ENCODE results near the gene ZNF765. TPM values are rescaled to one million over a fixed set of nuclear protein-coding genes. Genes with fewer than 3 reads are reported as not detected.
"Not testable (repeated sequence)": the region's sequence is repeated elsewhere in the genome, so short reads cannot be mapped to it uniquely, and the experiment has no call there.

Gene ZNF765
- 10 to 100 TPM; 10.1 to 10.5 TPM for total RNA-seq
- polyA plus RNA-seq: 10.0 TPM

- POLR2A ChIA-PET: no interaction called here
- H3K4me1 Mint-ChIP-seq: peaks cover 32 to 41% (median 34%) of the 10 kb centered on the region in 3 donors
Measured at GRCh38 chr19:53394974-53395839, at the start of gene ZNF765. Gene ZNF765, plus strand, starts transcription at chr19:53395149. Its CDS starts 2,867 bp downstream, at chr19:53398016.

GRCh38 chr19:53355739-53356138 lies 39.2 kb upstream of the ZNF765 start:
- Mint-ChIP-seq H3K36me3 (peaks cover 9 to 38% (median 35%) of the 10 kb centered on the region in 3 donors), H3K27me3 (no peaks in the 10 kb centered on the region), H3K9me3 (peaks cover 32 to 83% (median 80%) of the 10 kb centered on the region in 5 donors), H3K4me3 (no peak overlapping the region), H3K27ac (no peak overlapping the region), H3K4me1 (no peaks in the 10 kb centered on the region)
- Histone ChIP-seq H3K27ac (ENCODE audit: low read depth, low read length) (no peak overlapping the region), H3K4me3 (ENCODE audit: low read length) (peak overlapping the region; percentile 12), H3K36me3 (ENCODE audit: insufficient read depth, low read length) (peaks cover 11% of the 10 kb centered on the region), H3K4me1 (ENCODE audit: insufficient read depth, low read length) (no peaks in the 10 kb centered on the region), H3K27me3 (ENCODE audit: insufficient read depth, low read length, poor library complexity, severe bottlenecking) (no peaks in the 10 kb centered on the region), H3K9me3 (ENCODE audit: low read length) (peaks cover 69% of the 10 kb centered on the region)
- no peak for DNase-seq
- CTCF ChIA-PET: no interaction called here
- POLR2A ChIA-PET: no interaction called here

More at GRCh38 chr19:53394974-53395839, at the start of gene ZNF765:
- Mint-ChIP-seq H3K27me3 (no peaks in the 10 kb centered on the region), H3K4me3 (peak within 1 kb of the TSS; percentile 95 to 100 (median 98)), H3K36me3 (peaks cover 14 to 31% (median 26%) of the 10 kb centered on the region in 3 donors), H3K27ac (peak within 1 kb of the TSS; percentile 90 to 95 (median 92)), H3K9me3 (peaks cover 1 to 17% (median 14%) of the 10 kb centered on the region in 5 donors)
- Histone ChIP-seq H3K4me1 (ENCODE audit: insufficient read depth, low read length) (peaks cover 11% of the 10 kb centered on the region), H3K4me3 (ENCODE audit: low read length) (peak within 1 kb of the TSS; percentile 94), H3K9me3 (ENCODE audit: low read length) (no peaks in the 10 kb centered on the region), H3K36me3 (ENCODE audit: insufficient read depth, low read length) (peaks cover 5% of the 10 kb centered on the region), H3K27ac (ENCODE audit: low read depth, low read length) (peak within 1 kb of the TSS; percentile 78), H3K27me3 (ENCODE audit: insufficient read depth, low read length, poor library complexity, severe bottlenecking) (no peaks in the 10 kb centered on the region)
- CTCF ChIA-PET: interaction anchor here (1.4 kb wide), 1 partner anchor 35 kb away, joined by 4 read pairs; no protein-coding TSS in a partner anchor
- peak; percentile 92 to 97 (median 95) for DNase-seq

- CTCF ChIA-PET: interaction anchor here (0.7 kb wide), 1 partner anchor 162 kb away, joined by 4 read pairs; no protein-coding TSS in a partner anchor
- POLR2A ChIA-PET: no interaction called here
- H3K9me3 ChIP-seq (ENCODE audit: low read length): peaks cover 47% of the 10 kb centered on the region
- H3K4me1 ChIP-seq (ENCODE audit: insufficient read depth, low read length): no peaks in the 10 kb centered on the region
- H3K36me3 ChIP-seq (ENCODE audit: insufficient read depth, low read length): no peaks in the 10 kb centered on the region
- no peak for DNase-seq
- Mint-ChIP-seq H3K27me3 (no peaks in the 10 kb centered on the region), H3K4me1 (no peaks in the 10 kb centered on the region), H3K36me3 (peaks cover 0 to 25% (median 13%) of the 10 kb centered on the region in 3 donors), H3K27ac (peak overlapping the region in 1 of 8 donors; percentile 54), H3K4me3 (no peak overlapping the region), H3K9me3 (peaks cover 15 to 69% (median 57%) of the 10 kb centered on the region in 5 donors)
- no peak overlapping the region for H3K27ac ChIP-seq (ENCODE audit: low read depth, low read length)
- H3K27me3 ChIP-seq (ENCODE audit: insufficient read depth, low read length, poor library complexity, severe bottlenecking): no peaks in the 10 kb centered on the region
- H3K4me3 ChIP-seq (ENCODE audit: low read length): no peak overlapping the region
Measured at GRCh38 chr19:53357821-53358581, 36.9 kb upstream of the ZNF765 start.

- H3K36me3 ChIP-seq (ENCODE audit: insufficient read depth, low read length); DNase-seq; H3K4me3 ChIP-seq (ENCODE audit: low read length); H3K27ac ChIP-seq (ENCODE audit: low read depth, low read length); H3K27me3 Mint-ChIP-seq; POLR2A ChIA-PET; H3K27me3 ChIP-seq (ENCODE audit: insufficient read depth, low read length, poor library complexity, severe bottlenecking); H3K4me1 ChIP-seq (ENCODE audit: insufficient read depth, low read length); H3K4me1 Mint-ChIP-seq: not testable (repeated sequence)
- Mint-ChIP-seq H3K4me3 (peak overlapping the region in 1 of 7 donors; percentile 69), H3K27ac (peak overlapping the region in 2 of 8 donors; percentile 42 to 90), H3K9me3 (peaks cover 5 to 50% (median 37%) of the 10 kb centered on the region in 5 donors), H3K36me3 (peaks cover 0 to 14% (median 3%) of the 10 kb centered on the region in 3 donors)
- CTCF ChIA-PET: interaction anchor here (0.7 kb wide), 1 partner anchor 165 kb away, joined by 4 read pairs; no protein-coding TSS in a partner anchor
- H3K9me3 ChIP-seq (ENCODE audit: low read length): peaks cover 27% of the 10 kb centered on the region
Measured at GRCh38 chr19:53360056-53360455, 34.9 kb upstream of the ZNF765 start.

GRCh38 chr19:53365134-53365898 lies 29.6 kb upstream of the ZNF765 start, which contains the start of gene ZNF525:
Gene ZNF525, plus strand, starts transcription at chr19:53365705. Its CDS starts 6,577 bp downstream, at chr19:53372282.
- H3K27ac Mint-ChIP-seq: peak within 1 kb of the TSS; percentile 87 to 98 (median 96)
- H3K4me1 Mint-ChIP-seq: peaks cover 29 to 43% (median 31%) of the 10 kb centered on the region in 3 donors
- H3K9me3 Mint-ChIP-seq: peaks cover 0 to 22% (median 0%) of the 10 kb centered on the region in 5 donors
- POLR2A ChIA-PET: no interaction called here
- Histone ChIP-seq H3K4me3 (ENCODE audit: low read length) (peak within 1 kb of the TSS; percentile 91), H3K27me3 (ENCODE audit: insufficient read depth, low read length, poor library complexity, severe bottlenecking) (no peaks in the 10 kb centered on the region), H3K27ac (ENCODE audit: low read depth, low read length) (peak within 1 kb of the TSS; percentile 75), H3K9me3 (ENCODE audit: low read length) (no peaks in the 10 kb centered on the region), H3K4me1 (ENCODE audit: insufficient read depth, low read length) (peaks cover 4% of the 10 kb centered on the region), H3K36me3 (ENCODE audit: insufficient read depth, low read length) (no peaks in the 10 kb centered on the region)
- peak; percentile 94 to 98 (median 96) for DNase-seq
- no peaks in the 10 kb centered on the region for H3K27me3 Mint-ChIP-seq
- CTCF ChIA-PET: interaction anchor here (1.4 kb wide), 1 partner anchor 170 kb away, joined by 4 read pairs; no protein-coding TSS in a partner anchor
- peaks cover 2 to 25% (median 12%) of the 10 kb centered on the region in 3 donors for H3K36me3 Mint-ChIP-seq
- H3K4me3 Mint-ChIP-seq: peak within 1 kb of the TSS; percentile 95 to 99 (median 97)

GRCh38 chr19:53365899-53366493 lies 29.0 kb upstream of the ZNF765 start:
- Mint-ChIP-seq H3K4me1 (peaks cover 29 to 43% (median 31%) of the 10 kb centered on the region in 3 donors), H3K27ac (peak overlapping the region; percentile 87 to 98 (median 96)), H3K9me3 (peaks cover 0 to 21% (median 0%) of the 10 kb centered on the region in 5 donors), H3K27me3 (peaks cover 0 to 1% of the 10 kb centered on the region in 2 donors), H3K4me3 (peak overlapping the region; percentile 95 to 99 (median 97)), H3K36me3 (peaks cover 6 to 31% (median 18%) of the 10 kb centered on the region in 3 donors)
- H3K9me3 ChIP-seq (ENCODE audit: low read length): no peaks in the 10 kb centered on the region
- peak in 3 of 5 donors; percentile 21 to 63 (median 26) for DNase-seq
- peaks cover 4% of the 10 kb centered on the region for H3K4me1 ChIP-seq (ENCODE audit: insufficient read depth, low read length)
- POLR2A ChIA-PET: no interaction called here
- H3K4me3 ChIP-seq (ENCODE audit: low read length): peak overlapping the region; percentile 91
- peak overlapping the region; percentile 75 for H3K27ac ChIP-seq (ENCODE audit: low read depth, low read length)
- CTCF ChIA-PET: interaction anchor here (1.4 kb wide), 1 partner anchor 171 kb away, joined by 3 read pairs; no protein-coding TSS in a partner anchor
- no peaks in the 10 kb centered on the region for H3K27me3 ChIP-seq (ENCODE audit: insufficient read depth, low read length, poor library complexity, severe bottlenecking)
- H3K36me3 ChIP-seq (ENCODE audit: insufficient read depth, low read length): no peaks in the 10 kb centered on the region

- Mint-ChIP-seq H3K27ac (no peak overlapping the region), H3K4me3 (no peak overlapping the region), H3K9me3 (peaks cover 0 to 48% (median 6%) of the 10 kb centered on the region in 5 donors), H3K27me3 (peaks cover 0 to 1% of the 10 kb centered on the region in 2 donors), H3K36me3 (peaks cover 30 to 76% (median 67%) of the 10 kb centered on the region in 3 donors), H3K4me1 (peaks cover 10 to 20% (median 11%) of the 10 kb centered on the region in 3 donors)
- no peaks in the 10 kb centered on the region for H3K4me1 ChIP-seq (ENCODE audit: insufficient read depth, low read length)
- no peak overlapping the region for H3K27ac ChIP-seq (ENCODE audit: low read depth, low read length)
- H3K27me3 ChIP-seq (ENCODE audit: insufficient read depth, low read length, poor library complexity, severe bottlenecking): no peaks in the 10 kb centered on the region
- ChIA-PET POLR2A (no interaction called here), CTCF (no interaction called here)
- DNase-seq: no peak
- H3K9me3 ChIP-seq (ENCODE audit: low read length): peaks cover 3% of the 10 kb centered on the region
- peaks cover 8% of the 10 kb centered on the region for H3K36me3 ChIP-seq (ENCODE audit: insufficient read depth, low read length)
- no peak overlapping the region for H3K4me3 ChIP-seq (ENCODE audit: low read length)
Measured at GRCh38 chr19:53372196-53372595, 22.8 kb upstream of the ZNF765 start.
